Astrocyte (in vitro differentiated cells and primary cell): ENCODE data around the gene SPPL2B. TPM values are rescaled to one million over a fixed set of nuclear protein-coding genes. Genes with fewer than 3 reads are reported as not detected.

Experiments used
- DNase-seq: peaks from one replicate; pipeline ENCODE4 v3.0.0-alpha.2; 2010; ENCODE audit warnings: low read depth
- FAIRE-seq: peaks from 2 replicates; lab custom pipeline; 2011; peaks lifted over from hg19 to GRCh38; lab: Jason Lieb, UNC
- H2AFZ ChIP-seq: 2 replicates; pipeline ENCODE4 v1.6.0; 2012; ENCODE audit warnings: low read depth, low read length, inconsistent platforms
- H3K27ac ChIP-seq: 2 replicates; pipeline ENCODE4 v1.5.1; 2011; ENCODE audit warnings: low read depth, low read length, inconsistent platforms
- H3K27me3 ChIP-seq: 2 replicates; pipeline ENCODE4 v1.6.0; 2011; ENCODE audit warnings: low read length, inconsistent platforms; ENCODE audit not compliant: insufficient read depth
- H3K36me3 ChIP-seq: 2 replicates; pipeline ENCODE4 v1.5.1; 2011; ENCODE audit warnings: low read length, inconsistent platforms; ENCODE audit not compliant: insufficient read depth
- H3K4me1 ChIP-seq: 2 replicates; pipeline ENCODE4 v1.5.1; 2011; ENCODE audit warnings: low read length, inconsistent platforms; ENCODE audit not compliant: insufficient read depth
- H3K4me2 ChIP-seq: 2 replicates; pipeline ENCODE4 v1.6.0; 2012; ENCODE audit warnings: low read length, inconsistent platforms
- H3K4me3 ChIP-seq: 2 replicates; pipeline ENCODE4 v1.5.1; 2011; ENCODE audit warnings: low read depth, mild to moderate bottlenecking, low read length, inconsistent platforms; ENCODE audit not compliant: insufficient read depth
- H3K79me2 ChIP-seq: 2 replicates; pipeline ENCODE4 v1.6.0; 2012; ENCODE audit warnings: mild to moderate bottlenecking, low read length, inconsistent platforms; ENCODE audit not compliant: insufficient read depth
- H3K9ac ChIP-seq: 2 replicates; pipeline ENCODE4 v1.6.0; 2012; ENCODE audit warnings: mild to moderate bottlenecking, low read length, inconsistent platforms
- H3K9me3 ChIP-seq: 2 replicates; pipeline ENCODE4 v1.5.1; 2012; ENCODE audit warnings: low read depth, mild to moderate bottlenecking, low read length, inconsistent platforms; ENCODE audit not compliant: insufficient read depth
- H4K20me1 ChIP-seq: 2 replicates; pipeline ENCODE4 v1.6.0; 2012; ENCODE audit warnings: low read length, inconsistent platforms; ENCODE audit not compliant: insufficient read depth
- H3K27ac Mint-ChIP-seq: one replicate; pipeline ENCODE4 v1.8.0; 2021; ENCODE audit warnings: mild to moderate bottlenecking, mixed read lengths; ENCODE audit not compliant: unreplicated experiment
- H3K27me3 Mint-ChIP-seq: one replicate; pipeline ENCODE4 v1.8.0; 2021; ENCODE audit warnings: low read depth, mixed read lengths; ENCODE audit not compliant: unreplicated experiment
- H3K36me3 Mint-ChIP-seq: one replicate; pipeline ENCODE4 v1.8.0; 2021; ENCODE audit warnings: low read depth, mixed read lengths; ENCODE audit not compliant: unreplicated experiment
- H3K4me1 Mint-ChIP-seq: one replicate; pipeline ENCODE4 v1.8.0; 2021; ENCODE audit warnings: low read depth, mixed read lengths; ENCODE audit not compliant: unreplicated experiment
- H3K4me3 Mint-ChIP-seq: one replicate; pipeline ENCODE4 v1.8.0; 2021; ENCODE audit warnings: mild to moderate bottlenecking, moderate library complexity, mixed read lengths; ENCODE audit not compliant: unreplicated experiment
- H3K9me3 Mint-ChIP-seq: one replicate; pipeline ENCODE4 v1.8.0; 2021; ENCODE audit warnings: mild to moderate bottlenecking, mixed read lengths; ENCODE audit not compliant: unreplicated experiment
- EZH2 ChIP-seq: IDR thresholded peaks from 2 replicates; pipeline ENCODE4 v1.6.1; 2012; ENCODE audit warnings: mild to moderate bottlenecking, low read length, inconsistent platforms; ENCODE audit not compliant: insufficient read depth
- total RNA-seq: library from RNA; stranded (reverse); gene quantifications from 2 replicates; pipeline ENCODE4 v1.2.1, GENCODE V29; 2021
- TF ChIP-seq, protein P1 (sequence below): IDR thresholded peaks from 2 replicates; pipeline ENCODE4 v1.5.1; 2011; ENCODE audit warnings: low read depth, mild to moderate bottlenecking, inconsistent platforms, low read length, moderate library complexity; ENCODE audit not compliant: insufficient read depth

The SPPL2B gene
- total RNA-seq, 1 donor from 2014 or later, result 55.4 TPM

DNA sequence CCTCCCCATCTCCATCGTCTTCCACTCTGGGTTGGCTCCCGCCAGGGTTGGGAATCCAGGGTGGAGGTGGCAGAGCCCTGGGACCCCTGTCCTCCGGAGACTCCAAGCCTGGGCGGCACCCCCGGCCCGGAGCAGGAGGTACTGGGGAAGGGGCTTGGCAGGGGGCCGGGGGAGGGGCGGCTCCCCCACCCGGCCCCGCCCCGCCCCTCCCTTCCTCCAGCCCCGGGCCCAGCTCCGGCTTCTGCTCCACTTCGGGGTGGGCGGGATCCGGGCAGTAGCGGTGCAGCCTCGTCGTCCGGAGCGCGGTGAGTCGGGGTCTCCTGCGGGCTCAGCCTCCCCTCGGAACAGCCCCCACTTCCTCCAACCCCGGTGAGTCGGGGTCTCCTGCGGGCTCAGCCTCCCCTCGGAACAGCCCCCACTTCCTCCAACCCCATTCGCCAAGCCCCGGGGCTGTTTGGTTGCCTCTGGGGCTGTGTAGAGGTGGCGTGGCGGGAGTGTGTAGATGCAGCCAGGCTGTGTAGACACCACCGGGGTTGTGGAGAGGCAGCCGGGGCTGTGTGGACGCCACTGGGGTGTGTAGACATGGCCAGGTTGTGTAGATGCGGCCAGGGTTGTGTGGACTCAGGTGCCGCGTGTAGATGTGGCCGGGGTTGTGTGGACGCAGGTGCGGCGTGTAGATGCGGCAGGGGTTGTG lies 31.7 kb downstream of the SPPL2B start, which contains the start of gene TMPRSS9:
Gene TMPRSS9, plus strand, starts transcription at position 274 of the 694 bp plus-strand sequence. CDS start 29,521 bp downstream, outside the sequence.
- Histone ChIP-seq H3K9ac (no peak within 1 kb of the TSS), H3K4me3 (no peak within 1 kb of the TSS), H3K27ac (no peak within 1 kb of the TSS), H2AFZ (no peak within 1 kb of the TSS), H3K4me2 (no peak within 1 kb of the TSS), H3K36me3 (no peaks in the 10 kb centered on the region), H3K4me1 (no peaks in the 10 kb centered on the region), H3K9me3 (peaks cover 5% of the 10 kb centered on the region), H3K79me2 (no peaks in the 10 kb centered on the region), H4K20me1 (peaks cover 9% of the 10 kb centered on the region), H3K27me3 (peaks cover 27% of the 10 kb centered on the region)
- FAIRE-seq, result no peak
- H3K27ac Mint-ChIP-seq, result no peak within 1 kb of the TSS
- H3K36me3 Mint-ChIP-seq, result no peaks in the 10 kb centered on the region
- no peak for DNase-seq
- no peaks in the 10 kb centered on the region for H3K4me1 Mint-ChIP-seq
- TF ChIP-seq, protein P1, sequence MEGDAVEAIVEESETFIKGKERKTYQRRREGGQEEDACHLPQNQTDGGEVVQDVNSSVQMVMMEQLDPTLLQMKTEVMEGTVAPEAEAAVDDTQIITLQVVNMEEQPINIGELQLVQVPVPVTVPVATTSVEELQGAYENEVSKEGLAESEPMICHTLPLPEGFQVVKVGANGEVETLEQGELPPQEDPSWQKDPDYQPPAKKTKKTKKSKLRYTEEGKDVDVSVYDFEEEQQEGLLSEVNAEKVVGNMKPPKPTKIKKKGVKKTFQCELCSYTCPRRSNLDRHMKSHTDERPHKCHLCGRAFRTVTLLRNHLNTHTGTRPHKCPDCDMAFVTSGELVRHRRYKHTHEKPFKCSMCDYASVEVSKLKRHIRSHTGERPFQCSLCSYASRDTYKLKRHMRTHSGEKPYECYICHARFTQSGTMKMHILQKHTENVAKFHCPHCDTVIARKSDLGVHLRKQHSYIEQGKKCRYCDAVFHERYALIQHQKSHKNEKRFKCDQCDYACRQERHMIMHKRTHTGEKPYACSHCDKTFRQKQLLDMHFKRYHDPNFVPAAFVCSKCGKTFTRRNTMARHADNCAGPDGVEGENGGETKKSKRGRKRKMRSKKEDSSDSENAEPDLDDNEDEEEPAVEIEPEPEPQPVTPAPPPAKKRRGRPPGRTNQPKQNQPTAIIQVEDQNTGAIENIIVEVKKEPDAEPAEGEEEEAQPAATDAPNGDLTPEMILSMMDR, result no peak
- no peak for TF ChIP-seq EZH2
- peaks cover 14% of the 10 kb centered on the region for H3K27me3 Mint-ChIP-seq
- H3K4me3 Mint-ChIP-seq, result no peak within 1 kb of the TSS
- H3K9me3 Mint-ChIP-seq, result no peaks in the 10 kb centered on the region

GRCh38 chr19:2360833-2361232 lies 32.3 kb downstream of the SPPL2B start:
- Histone ChIP-seq H2AFZ (no peak overlapping the region), H3K36me3 (no peaks in the 10 kb centered on the region), H3K27me3 (peaks cover 27% of the 10 kb centered on the region), H3K79me2 (no peaks in the 10 kb centered on the region), H3K9ac (no peak overlapping the region), H3K27ac (no peak overlapping the region), H3K9me3 (peaks cover 5% of the 10 kb centered on the region), H3K4me3 (no peak overlapping the region), H3K4me2 (no peak overlapping the region), H4K20me1 (peaks cover 9% of the 10 kb centered on the region), H3K4me1 (no peaks in the 10 kb centered on the region)
- H3K27ac Mint-ChIP-seq, result no peak overlapping the region
- H3K36me3 Mint-ChIP-seq, result no peaks in the 10 kb centered on the region
- FAIRE-seq (no peak), DNase-seq (no peak)
- TF ChIP-seq, protein P1, result no peak
- TF ChIP-seq EZH2, result no peak
- no peaks in the 10 kb centered on the region for H3K4me1 Mint-ChIP-seq
- H3K27me3 Mint-ChIP-seq, result peaks cover 17% of the 10 kb centered on the region
- no peaks in the 10 kb centered on the region for H3K9me3 Mint-ChIP-seq
- H3K4me3 Mint-ChIP-seq, result no peak overlapping the region
